ENCODE results near the gene PDHB. TPM values are rescaled to one million over a fixed set of nuclear protein-coding genes. Genes with fewer than 3 reads are reported as not detected.

Gene PDHB
- total and polyA plus RNA-seq, 3 donors from 2014 or later = 94.0 to 126 (median 98.0) TPM

GRCh38 chr3:58388550-58389091, 45.0 kb downstream of the PDHB start:
- Histone ChIP-seq H3K4me3 (no peak overlapping the region), H3K36me3 (ENCODE audit: low read depth, missing control alignments) (no peaks in the 10 kb centered on the region), H3K27ac (peak overlapping the region in 1 of 2 donors; percentile 66), H3K4me1 (peaks cover 27% of the 10 kb centered on the region), H3K9me3 (no peaks in the 10 kb centered on the region), H3K27me3 (no peaks in the 10 kb centered on the region)
- intact Hi-C loops (cut with DNase I; ENCODE audit: low total_unique reads) = no loop called here
- TF ChIP-seq POLR2A (IDR thresholded peaks at IDR 0.05) = no peak
- no peak for TF ChIP-seq CTCF (IDR thresholded peaks at IDR 0.05)
- no peak for DNase-seq

GRCh38 chr3:58387650-58388546, 45.7 kb downstream of the PDHB start:
- Histone ChIP-seq H3K4me1 (peaks cover 27% of the 10 kb centered on the region), H3K9me3 (no peaks in the 10 kb centered on the region), H3K27ac (peak overlapping the region; percentile 21 to 66), H3K4me3 (no peak overlapping the region), H3K36me3 (ENCODE audit: low read depth, missing control alignments) (no peaks in the 10 kb centered on the region), H3K27me3 (no peaks in the 10 kb centered on the region)
- intact Hi-C loops (cut with DNase I; ENCODE audit: low total_unique reads) = no loop called here
- 58 to 64% methylated on average over 6 of the region's 6 CpGs for WGBS, 2 donors
- TF ChIP-seq POLR2A (IDR thresholded peaks at IDR 0.05) (no peak), CTCF (IDR thresholded peaks at IDR 0.05) (no peak)
- DNase-seq = no peak

- Histone ChIP-seq H3K9me3 (no peaks in the 10 kb centered on the region), H3K36me3 (ENCODE audit: low read depth, missing control alignments) (no peaks in the 10 kb centered on the region), H3K4me3 (no peak overlapping the region), H3K27ac (peak overlapping the region; percentile 21 to 66), H3K27me3 (no peaks in the 10 kb centered on the region), H3K4me1 (peaks cover 21% of the 10 kb centered on the region)
- TF ChIP-seq POLR2A (IDR thresholded peaks at IDR 0.05) = no peak
- no peak for TF ChIP-seq CTCF (IDR thresholded peaks at IDR 0.05)
- 46 to 53% methylated on average over 3 of the region's 3 CpGs for WGBS, 2 donors
- intact Hi-C loops (cut with DNase I; ENCODE audit: low total_unique reads) = no loop called here
- no peak for DNase-seq
Measured at GRCh38 chr3:58386626-58387365, 46.8 kb downstream of the PDHB start.

GRCh38 chr3:58384381-58385090, 49.1 kb downstream of the PDHB start:
- intact Hi-C loops (cut with DNase I; ENCODE audit: low total_unique reads) = no loop called here
- H3K9me3 ChIP-seq = no peaks in the 10 kb centered on the region
- TF ChIP-seq POLR2A (IDR thresholded peaks at IDR 0.05) (no peak), CTCF (IDR thresholded peaks at IDR 0.05) (no peak)
- H3K27ac ChIP-seq = no peak overlapping the region
- peaks cover 21% of the 10 kb centered on the region for H3K4me1 ChIP-seq
- no peaks in the 10 kb centered on the region for H3K36me3 ChIP-seq (ENCODE audit: low read depth, missing control alignments)
- DNase-seq = no peak
- no peaks in the 10 kb centered on the region for H3K27me3 ChIP-seq
- WGBS, 2 donors = 57 to 61% methylated on average over 3 of the region's 3 CpGs
- no peak overlapping the region for H3K4me3 ChIP-seq

Measured in testis (tissue), 3 donors.